HepG2 (cell line): ENCODE results near the gene SYPL2. TPM values are rescaled to one million over a fixed set of nuclear protein-coding genes. Genes with fewer than 3 reads are reported as not detected.

Source experiments
- BRCA1 ChIP-seq: sonication (generic); formaldehyde crosslinking; IDR thresholded peaks from 2 replicates; pipeline ENCODE4 v1.4.0; 2020; ENCODE audit warnings: missing genetic modification reagents
- ETV5 ChIP-seq: IDR thresholded peaks from 2 replicates; pipeline ENCODE4 v1.6.1; 2018; ENCODE audit warnings: missing biosample characterization, missing genetic modification reagents, inconsistent platforms, borderline replicate concordance
- GZF1 ChIP-seq: sonication (generic); formaldehyde crosslinking; IDR thresholded peaks from 2 replicates; pipeline ENCODE4 v1.5.1; 2020; ENCODE audit warnings: mild to moderate bottlenecking, missing genetic modification reagents
- MBNL3 ChIP-seq: fragments of 250-450 bp; sonication (Bioruptor Pico); conservative IDR thresholded peaks from 2 replicates; pipeline ENCODE4 v1.8.0; 2022; ENCODE audit warnings: mild to moderate bottlenecking, inconsistent platforms
- RBFOX2 ChIP-seq: fragments of 200-400 bp; formaldehyde crosslinking; IDR thresholded peaks from 2 replicates; pipeline ENCODE4 v1.6.1; 2017; ENCODE audit warnings: low read depth, mild to moderate bottlenecking, low read length
- ZMYM2 ChIP-seq: sonication (generic); formaldehyde crosslinking; IDR thresholded peaks from 2 replicates; pipeline ENCODE4 v1.8.0; 2022; ENCODE audit warnings: mild to moderate bottlenecking, missing genetic modification reagents
- ZNF121 ChIP-seq: sonication (generic); formaldehyde crosslinking; IDR thresholded peaks from 2 replicates; pipeline ENCODE4 v1.5.0; 2020; ENCODE audit warnings: mild to moderate bottlenecking, missing genetic modification reagents
- ZNF292 ChIP-seq: sonication (generic); formaldehyde crosslinking; IDR thresholded peaks from 2 replicates; pipeline ENCODE4 v1.8.1; 2022; ENCODE audit warnings: mild to moderate bottlenecking, low read depth, missing genetic modification reagents, borderline replicate concordance
- ZNF790 ChIP-seq: sonication (generic); formaldehyde crosslinking; IDR thresholded peaks from 2 replicates; pipeline ENCODE4 v1.8.0; 2022; ENCODE audit warnings: missing genetic modification reagents, mild to moderate bottlenecking, borderline replicate concordance
- polyA plus RNA-seq, 8 experiments: library from polyadenylated mRNA; depleted of rRNA in 3 of 8; stranded (reverse) in 7 of 8; unstranded in 1 of 8; fragments of >200 nt; fragmentation: Illumina TruSeq in 4 of 8; extraction: Trizol in 4 of 8; gene quantifications; 2 replicates each; pipeline versions ENCODE4 v1.2.1 to v1.2.3, GENCODE V29; 2011 to 2016; ENCODE audit warnings: low read depth in 4 of 8, missing spikeins in 1 of 8, mixed read lengths in 1 of 8; ENCODE audit not compliant: insufficient read depth in 1 of 8
- total RNA-seq, 5 experiments: library from RNA; depleted of rRNA; stranded (reverse); fragments of >200 nt; fragmentation: Illumina TruSeq; extraction: Trizol; gene quantifications; 2 replicates each; pipeline ENCODE4 v1.2.3, GENCODE V29; 2016; ENCODE audit warnings: low read depth in 1 of 5
- TF ChIP-seq, protein P1 (sequence below): IDR thresholded peaks from 2 replicates; pipeline ENCODE4 v1.4.0; 2020; ENCODE audit warnings: mild to moderate bottlenecking, missing genetic modification reagents
- TF ChIP-seq, protein P2 (sequence below): sonication (generic); formaldehyde crosslinking; IDR thresholded peaks from 2 replicates; pipeline ENCODE4 v1.5.0; 2020; ENCODE audit warnings: mild to moderate bottlenecking, missing genetic modification reagents
- TF ChIP-seq, protein P3 (sequence below): sonication (generic); formaldehyde crosslinking; IDR thresholded peaks from 2 replicates; pipeline ENCODE4 v1.4.0; 2020; ENCODE audit warnings: missing genetic modification reagents, borderline replicate concordance
- TF ChIP-seq, protein P4 (sequence below): sonication (generic); formaldehyde crosslinking; IDR thresholded peaks from 2 replicates; pipeline ENCODE4 v1.4.0; 2020; ENCODE audit warnings: mild to moderate bottlenecking, missing genetic modification reagents
- TF ChIP-seq, protein P5 (sequence below): sonication (generic); formaldehyde crosslinking; IDR thresholded peaks from 2 replicates; pipeline ENCODE4 v1.8.0; 2023; ENCODE audit warnings: mild to moderate bottlenecking, missing genetic modification reagents

The SYPL2 gene
- total and polyA plus RNA-seq, 2 of the 13 experiments (the other 11 are each of a cell fraction or from before 2014, with no cell fraction given) = 0.17 to 0.24 TPM

DNA sequence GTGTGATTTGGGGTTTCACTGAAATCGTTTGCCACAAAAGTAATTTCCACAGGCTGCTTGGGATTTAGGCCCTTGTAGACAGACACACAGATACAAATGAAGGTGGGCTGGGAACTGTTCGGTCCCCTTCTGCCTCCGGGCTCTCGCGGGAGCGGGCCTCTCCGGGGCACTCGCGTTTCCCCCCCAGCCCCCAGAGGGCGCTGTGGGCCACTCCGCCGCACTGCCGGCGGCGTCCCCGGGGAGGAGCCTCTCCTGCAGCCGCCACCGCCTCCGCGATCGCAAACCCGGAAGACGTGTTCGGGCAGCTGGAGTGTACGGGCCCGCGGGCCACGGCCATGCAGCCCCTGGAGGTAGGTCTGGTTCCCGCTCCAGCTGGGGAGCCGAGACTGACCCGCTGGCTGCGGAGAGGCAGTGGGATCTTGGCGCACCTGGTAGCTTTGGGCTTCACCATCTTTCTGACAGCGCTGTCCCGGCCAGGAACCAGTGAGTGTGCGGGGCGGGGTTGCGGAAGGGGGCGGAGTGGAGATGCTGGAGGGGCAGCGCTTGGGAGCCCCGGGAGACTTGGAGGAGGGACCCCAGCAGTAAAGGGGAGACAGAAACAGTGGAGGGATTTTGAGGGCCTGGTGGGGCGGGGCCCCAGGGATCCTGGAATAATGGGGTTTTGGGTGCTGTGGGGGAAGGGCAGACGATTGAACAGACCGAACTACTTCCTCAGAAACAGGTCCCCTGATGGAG is 27.6 kb downstream of the SYPL2 start, which contains the start of gene CYB561D1 (continued):
- TF ChIP-seq, protein P1, sequence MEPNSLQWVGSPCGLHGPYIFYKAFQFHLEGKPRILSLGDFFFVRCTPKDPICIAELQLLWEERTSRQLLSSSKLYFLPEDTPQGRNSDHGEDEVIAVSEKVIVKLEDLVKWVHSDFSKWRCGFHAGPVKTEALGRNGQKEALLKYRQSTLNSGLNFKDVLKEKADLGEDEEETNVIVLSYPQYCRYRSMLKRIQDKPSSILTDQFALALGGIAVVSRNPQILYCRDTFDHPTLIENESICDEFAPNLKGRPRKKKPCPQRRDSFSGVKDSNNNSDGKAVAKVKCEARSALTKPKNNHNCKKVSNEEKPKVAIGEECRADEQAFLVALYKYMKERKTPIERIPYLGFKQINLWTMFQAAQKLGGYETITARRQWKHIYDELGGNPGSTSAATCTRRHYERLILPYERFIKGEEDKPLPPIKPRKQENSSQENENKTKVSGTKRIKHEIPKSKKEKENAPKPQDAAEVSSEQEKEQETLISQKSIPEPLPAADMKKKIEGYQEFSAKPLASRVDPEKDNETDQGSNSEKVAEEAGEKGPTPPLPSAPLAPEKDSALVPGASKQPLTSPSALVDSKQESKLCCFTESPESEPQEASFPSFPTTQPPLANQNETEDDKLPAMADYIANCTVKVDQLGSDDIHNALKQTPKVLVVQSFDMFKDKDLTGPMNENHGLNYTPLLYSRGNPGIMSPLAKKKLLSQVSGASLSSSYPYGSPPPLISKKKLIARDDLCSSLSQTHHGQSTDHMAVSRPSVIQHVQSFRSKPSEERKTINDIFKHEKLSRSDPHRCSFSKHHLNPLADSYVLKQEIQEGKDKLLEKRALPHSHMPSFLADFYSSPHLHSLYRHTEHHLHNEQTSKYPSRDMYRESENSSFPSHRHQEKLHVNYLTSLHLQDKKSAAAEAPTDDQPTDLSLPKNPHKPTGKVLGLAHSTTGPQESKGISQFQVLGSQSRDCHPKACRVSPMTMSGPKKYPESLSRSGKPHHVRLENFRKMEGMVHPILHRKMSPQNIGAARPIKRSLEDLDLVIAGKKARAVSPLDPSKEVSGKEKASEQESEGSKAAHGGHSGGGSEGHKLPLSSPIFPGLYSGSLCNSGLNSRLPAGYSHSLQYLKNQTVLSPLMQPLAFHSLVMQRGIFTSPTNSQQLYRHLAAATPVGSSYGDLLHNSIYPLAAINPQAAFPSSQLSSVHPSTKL (CRISPR knock-in tag) = peak; percentile 42; the same call in 1 of the 2 replicates
- TF ChIP-seq ZNF121 = peak; percentile 78
- TF ChIP-seq, protein P2, sequence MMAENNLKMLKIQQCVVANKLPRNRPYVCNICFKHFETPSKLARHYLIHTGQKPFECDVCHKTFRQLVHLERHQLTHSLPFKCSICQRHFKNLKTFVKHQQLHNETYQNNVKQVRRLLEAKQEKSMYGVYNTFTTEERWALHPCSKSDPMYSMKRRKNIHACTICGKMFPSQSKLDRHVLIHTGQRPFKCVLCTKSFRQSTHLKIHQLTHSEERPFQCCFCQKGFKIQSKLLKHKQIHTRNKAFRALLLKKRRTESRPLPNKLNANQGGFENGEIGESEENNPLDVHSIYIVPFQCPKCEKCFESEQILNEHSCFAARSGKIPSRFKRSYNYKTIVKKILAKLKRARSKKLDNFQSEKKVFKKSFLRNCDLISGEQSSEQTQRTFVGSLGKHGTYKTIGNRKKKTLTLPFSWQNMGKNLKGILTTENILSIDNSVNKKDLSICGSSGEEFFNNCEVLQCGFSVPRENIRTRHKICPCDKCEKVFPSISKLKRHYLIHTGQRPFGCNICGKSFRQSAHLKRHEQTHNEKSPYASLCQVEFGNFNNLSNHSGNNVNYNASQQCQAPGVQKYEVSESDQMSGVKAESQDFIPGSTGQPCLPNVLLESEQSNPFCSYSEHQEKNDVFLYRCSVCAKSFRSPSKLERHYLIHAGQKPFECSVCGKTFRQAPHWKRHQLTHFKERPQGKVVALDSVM (CRISPR knock-in tag) = peak; percentile 58; the same call in 1 of the 2 replicates
- TF ChIP-seq, protein P3, sequence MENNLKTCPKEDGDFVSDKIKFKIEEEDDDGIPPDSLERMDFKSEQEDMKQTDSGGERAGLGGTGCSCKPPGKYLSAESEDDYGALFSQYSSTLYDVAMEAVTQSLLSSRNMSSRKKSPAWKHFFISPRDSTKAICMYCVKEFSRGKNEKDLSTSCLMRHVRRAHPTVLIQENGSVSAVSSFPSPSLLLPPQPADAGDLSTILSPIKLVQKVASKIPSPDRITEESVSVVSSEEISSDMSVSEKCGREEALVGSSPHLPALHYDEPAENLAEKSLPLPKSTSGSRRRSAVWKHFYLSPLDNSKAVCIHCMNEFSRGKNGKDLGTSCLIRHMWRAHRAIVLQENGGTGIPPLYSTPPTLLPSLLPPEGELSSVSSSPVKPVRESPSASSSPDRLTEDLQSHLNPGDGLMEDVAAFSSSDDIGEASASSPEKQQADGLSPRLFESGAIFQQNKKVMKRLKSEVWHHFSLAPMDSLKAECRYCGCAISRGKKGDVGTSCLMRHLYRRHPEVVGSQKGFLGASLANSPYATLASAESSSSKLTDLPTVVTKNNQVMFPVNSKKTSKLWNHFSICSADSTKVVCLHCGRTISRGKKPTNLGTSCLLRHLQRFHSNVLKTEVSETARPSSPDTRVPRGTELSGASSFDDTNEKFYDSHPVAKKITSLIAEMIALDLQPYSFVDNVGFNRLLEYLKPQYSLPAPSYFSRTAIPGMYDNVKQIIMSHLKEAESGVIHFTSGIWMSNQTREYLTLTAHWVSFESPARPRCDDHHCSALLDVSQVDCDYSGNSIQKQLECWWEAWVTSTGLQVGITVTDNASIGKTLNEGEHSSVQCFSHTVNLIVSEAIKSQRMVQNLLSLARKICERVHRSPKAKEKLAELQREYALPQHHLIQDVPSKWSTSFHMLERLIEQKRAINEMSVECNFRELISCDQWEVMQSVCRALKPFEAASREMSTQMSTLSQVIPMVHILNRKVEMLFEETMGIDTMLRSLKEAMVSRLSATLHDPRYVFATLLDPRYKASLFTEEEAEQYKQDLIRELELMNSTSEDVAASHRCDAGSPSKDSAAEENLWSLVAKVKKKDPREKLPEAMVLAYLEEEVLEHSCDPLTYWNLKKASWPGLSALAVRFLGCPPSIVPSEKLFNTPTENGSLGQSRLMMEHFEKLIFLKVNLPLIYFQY = peak; percentile 45; the same call in 1 of the 2 replicates
- TF ChIP-seq MBNL3 = no peak
- TF ChIP-seq ETV5 (CRISPR knock-in tag) = peak; percentile 57; the same call in 1 of the 2 replicates
- peak; percentile 83 for TF ChIP-seq GZF1 (CRISPR knock-in tag)
- 0 out of 2 replicates have a peak, but pooled peaks have one; percentile 70 for TF ChIP-seq ZNF790 (CRISPR knock-in tag)
- TF ChIP-seq, protein P4, sequence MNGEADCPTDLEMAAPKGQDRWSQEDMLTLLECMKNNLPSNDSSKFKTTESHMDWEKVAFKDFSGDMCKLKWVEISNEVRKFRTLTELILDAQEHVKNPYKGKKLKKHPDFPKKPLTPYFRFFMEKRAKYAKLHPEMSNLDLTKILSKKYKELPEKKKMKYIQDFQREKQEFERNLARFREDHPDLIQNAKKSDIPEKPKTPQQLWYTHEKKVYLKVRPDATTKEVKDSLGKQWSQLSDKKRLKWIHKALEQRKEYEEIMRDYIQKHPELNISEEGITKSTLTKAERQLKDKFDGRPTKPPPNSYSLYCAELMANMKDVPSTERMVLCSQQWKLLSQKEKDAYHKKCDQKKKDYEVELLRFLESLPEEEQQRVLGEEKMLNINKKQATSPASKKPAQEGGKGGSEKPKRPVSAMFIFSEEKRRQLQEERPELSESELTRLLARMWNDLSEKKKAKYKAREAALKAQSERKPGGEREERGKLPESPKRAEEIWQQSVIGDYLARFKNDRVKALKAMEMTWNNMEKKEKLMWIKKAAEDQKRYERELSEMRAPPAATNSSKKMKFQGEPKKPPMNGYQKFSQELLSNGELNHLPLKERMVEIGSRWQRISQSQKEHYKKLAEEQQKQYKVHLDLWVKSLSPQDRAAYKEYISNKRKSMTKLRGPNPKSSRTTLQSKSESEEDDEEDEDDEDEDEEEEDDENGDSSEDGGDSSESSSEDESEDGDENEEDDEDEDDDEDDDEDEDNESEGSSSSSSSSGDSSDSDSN = peak; percentile 97
- TF ChIP-seq, protein P5, sequence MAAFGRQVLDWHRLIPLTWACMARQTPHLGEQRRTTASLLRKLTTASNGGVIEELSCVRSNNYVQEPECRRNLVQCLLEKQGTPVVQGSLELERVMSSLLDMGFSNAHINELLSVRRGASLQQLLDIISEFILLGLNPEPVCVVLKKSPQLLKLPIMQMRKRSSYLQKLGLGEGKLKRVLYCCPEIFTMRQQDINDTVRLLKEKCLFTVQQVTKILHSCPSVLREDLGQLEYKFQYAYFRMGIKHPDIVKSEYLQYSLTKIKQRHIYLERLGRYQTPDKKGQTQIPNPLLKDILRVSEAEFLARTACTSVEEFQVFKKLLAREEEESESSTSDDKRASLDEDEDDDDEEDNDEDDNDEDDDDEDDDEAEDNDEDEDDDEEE = peak; percentile 88
- peak; percentile 33; the same call in 1 of the 2 replicates for TF ChIP-seq ZNF292 (CRISPR knock-in tag)
- peak; percentile 37; the same call in 1 of the 2 replicates for TF ChIP-seq ZMYM2 (CRISPR knock-in tag)
- TF ChIP-seq BRCA1 = no peak
- peak; percentile 86 for TF ChIP-seq RBFOX2
